Spinal cord (tissue), 10 donors: ENCODE results near the gene TMEM132D. TPM values are rescaled to one million over a fixed set of nuclear protein-coding genes. Genes with fewer than 3 reads are reported as not detected.

Experiments
- DNase-seq, 6 donors: peaks; one replicate each; pipeline versions ENCODE4 v3.0.0 to v3.0.0-alpha.2; 2013 to 2015; ENCODE audit warnings: low spot score in 6 of 6, low read depth in 4 of 6
- H3K27ac ChIP-seq: one replicate; pipeline ENCODE4 v1.5.1; 2013; ENCODE audit warnings: low read depth, low read length, control low read depth
- H3K27me3 ChIP-seq: one replicate; pipeline ENCODE4 v1.6.1; 2013; ENCODE audit warnings: low read length; ENCODE audit not compliant: control insufficient read depth, insufficient read depth
- H3K36me3 ChIP-seq: one replicate; pipeline ENCODE4 v1.6.1; 2013; ENCODE audit warnings: low read length; ENCODE audit not compliant: control insufficient read depth, insufficient read depth
- H3K4me1 ChIP-seq: one replicate; pipeline ENCODE4 v1.6.1; 2013; ENCODE audit warnings: low read length; ENCODE audit not compliant: control insufficient read depth, insufficient read depth
- H3K4me3 ChIP-seq: one replicate; pipeline ENCODE4 v1.5.1; 2013; ENCODE audit warnings: low read depth, low read length, control low read depth
- H3K9me3 ChIP-seq: one replicate; pipeline ENCODE4 v1.6.1; 2013; ENCODE audit warnings: low read length; ENCODE audit not compliant: control insufficient read depth, insufficient read depth
- WGBS: methylation state at CpG from one replicate; pipeline ENCODE4 v1.1.5; 2013; ENCODE audit warnings: missing lambda C conversion rate; ENCODE audit not compliant: insufficient coverage; 5-methylcytosine and 5-hydroxymethylcytosine counted together
- polyA plus RNA-seq, 2 donors: library from polyadenylated mRNA; unstranded; fragments of 120-200 nt; gene quantifications; one replicate each; pipeline ENCODE4 v1.2.1, GENCODE V29; 2013; ENCODE audit not compliant: insufficient read length in 2 of 2
- total RNA-seq, 2 donors: library from RNA; depleted of rRNA in 1 of 2; stranded (reverse); fragments of 120-200 nt in 1 of 2; fragments of >200 nt in 1 of 2; gene quantifications; one replicate each; pipeline versions ENCODE4 v1.2.3 to v1.2.4, GENCODE V29; 2013 to 2014
- donor health status: healthy.

The TMEM132D gene
- total and polyA plus RNA-seq, 4 donors, result 4.7 to 15.7 (median 12.6) TPM

DNA sequence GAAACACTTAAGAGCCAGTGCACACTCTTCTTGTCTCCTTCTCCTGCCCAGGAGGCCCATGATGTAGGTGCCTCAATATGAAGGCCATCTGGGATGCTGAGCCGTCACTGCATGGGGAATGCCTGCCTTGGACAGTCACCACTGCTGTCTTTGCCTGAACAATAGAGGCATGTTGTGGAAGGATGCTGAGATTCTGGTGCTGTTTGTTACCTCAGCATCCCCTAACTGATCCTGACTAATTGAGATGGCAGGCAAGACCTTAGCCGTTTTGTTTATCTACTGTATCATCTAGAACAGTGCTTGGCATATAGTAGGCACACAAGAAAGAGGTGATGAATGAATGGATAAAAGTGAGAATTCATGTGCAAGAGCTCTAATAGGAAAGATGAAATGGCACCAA, 797.1 kb downstream of the TMEM132D start:
- WGBS, result 100% methylated on average over 1 of the region's 2 CpGs
- Histone ChIP-seq H3K4me3 (no peak overlapping the region), H3K27ac (no peak overlapping the region), H3K27me3 (no peaks in the 10 kb centered on the region), H3K4me1 (peaks cover 3% of the 10 kb centered on the region), H3K36me3 (no peaks in the 10 kb centered on the region), H3K9me3 (no peaks in the 10 kb centered on the region)
- DNase-seq, result no peak

DNA sequence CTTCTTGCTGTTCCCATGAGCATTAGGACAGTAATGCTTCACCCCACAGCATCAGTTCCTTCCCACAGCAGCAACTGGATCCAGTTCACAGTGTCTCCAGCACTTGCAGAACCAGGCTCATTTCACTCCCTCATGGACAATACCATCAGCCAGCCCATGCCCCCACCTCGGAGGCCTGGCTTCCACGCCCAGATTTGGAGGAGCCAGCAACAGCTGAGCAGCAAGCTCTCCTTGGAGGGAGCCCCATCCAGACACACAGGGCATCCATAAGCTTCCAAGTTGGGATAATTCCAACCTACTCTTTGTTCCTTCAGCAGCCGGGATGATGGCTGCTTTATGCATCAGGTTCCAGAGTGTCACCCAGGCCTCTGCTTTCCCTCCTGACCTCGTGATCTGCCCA, 800.6 kb downstream of the TMEM132D start:
- Histone ChIP-seq H3K9me3 (no peaks in the 10 kb centered on the region), H3K4me1 (peaks cover 7% of the 10 kb centered on the region), H3K27me3 (no peaks in the 10 kb centered on the region), H3K4me3 (no peak overlapping the region), H3K27ac (no peak overlapping the region), H3K36me3 (no peaks in the 10 kb centered on the region)
- 73% methylated on average over 4 of the region's 4 CpGs for WGBS
- no peak for DNase-seq

- Histone ChIP-seq H3K4me3 (no peak overlapping the region), H3K36me3 (no peaks in the 10 kb centered on the region), H3K9me3 (no peaks in the 10 kb centered on the region), H3K4me1 (peaks cover 7% of the 10 kb centered on the region), H3K27ac (no peak overlapping the region), H3K27me3 (no peaks in the 10 kb centered on the region)
- 79% methylated on average over 5 of the region's 7 CpGs for WGBS
- no peak for DNase-seq
Measured at GRCh38 chr12:129102233-129102632, 801.6 kb downstream of the TMEM132D start.

DNA sequence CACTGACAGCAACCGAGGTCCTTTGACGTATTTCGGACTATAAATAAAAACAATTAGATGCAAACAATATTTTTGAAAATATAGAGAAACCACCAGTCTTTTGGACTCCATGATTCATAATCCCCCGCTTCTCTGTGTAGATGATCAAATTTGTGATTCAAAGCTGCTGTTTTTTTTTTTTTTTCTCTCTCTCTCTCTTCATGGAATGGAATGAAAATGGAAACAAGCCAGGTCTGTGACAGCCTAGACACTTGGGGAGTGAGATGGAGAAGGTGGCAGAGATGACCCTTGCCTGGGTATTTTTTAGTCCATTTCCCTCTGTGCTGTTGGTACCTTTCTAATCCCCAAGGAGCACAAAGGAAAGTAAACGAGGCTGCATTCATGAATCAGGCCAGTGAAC, 802.0 kb downstream of the TMEM132D start:
- H3K9me3 ChIP-seq, result no peaks in the 10 kb centered on the region
- no peaks in the 10 kb centered on the region for H3K36me3 ChIP-seq
- peak in 2 of 6 donors; percentile 14 to 81 for DNase-seq
- WGBS, result 13% methylated on average over 1 of the region's 5 CpGs
- H3K27ac ChIP-seq, result no peak overlapping the region
- no peaks in the 10 kb centered on the region for H3K27me3 ChIP-seq
- H3K4me3 ChIP-seq, result no peak overlapping the region
- peaks cover 7% of the 10 kb centered on the region for H3K4me1 ChIP-seq

DNA sequence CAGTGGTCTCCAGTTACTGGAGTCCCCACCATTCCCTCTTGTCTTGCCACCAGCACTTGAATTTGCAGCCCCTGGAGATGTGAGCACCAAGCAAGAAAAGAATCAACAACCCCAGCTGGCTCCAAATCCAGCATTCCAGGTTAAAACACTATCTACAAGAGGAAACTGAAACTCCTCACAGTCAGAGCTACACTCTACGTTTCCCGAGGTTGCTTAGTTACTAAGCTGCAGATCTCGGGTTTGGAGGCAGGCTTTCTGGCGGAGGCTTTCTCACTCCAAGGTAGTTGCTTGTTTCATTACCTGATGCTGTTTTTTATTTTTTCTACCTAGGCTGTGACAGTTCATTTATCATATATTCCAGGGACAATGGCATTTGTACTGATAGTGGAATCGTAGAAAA, 802.4 kb downstream of the TMEM132D start:
- WGBS, result no CpG with 5 or more reads among the region's 5 CpGs
- Histone ChIP-seq H3K9me3 (no peaks in the 10 kb centered on the region), H3K4me1 (peaks cover 7% of the 10 kb centered on the region), H3K36me3 (no peaks in the 10 kb centered on the region), H3K27ac (no peak overlapping the region), H3K27me3 (no peaks in the 10 kb centered on the region), H3K4me3 (no peak overlapping the region)
- peak in 3 of 6 donors; percentile 35 to 92 (median 62) for DNase-seq

- no peak for DNase-seq
- H3K36me3 ChIP-seq, result no peaks in the 10 kb centered on the region
- H3K9me3 ChIP-seq, result no peaks in the 10 kb centered on the region
- no peak overlapping the region for H3K4me3 ChIP-seq
- H3K27me3 ChIP-seq, result no peaks in the 10 kb centered on the region
- H3K27ac ChIP-seq, result no peak overlapping the region
- 80% methylated on average over 1 of the region's 3 CpGs for WGBS
- peaks cover 4% of the 10 kb centered on the region for H3K4me1 ChIP-seq
Measured at GRCh38 chr12:129097451-129097850, 806.4 kb downstream of the TMEM132D start.

DNA sequence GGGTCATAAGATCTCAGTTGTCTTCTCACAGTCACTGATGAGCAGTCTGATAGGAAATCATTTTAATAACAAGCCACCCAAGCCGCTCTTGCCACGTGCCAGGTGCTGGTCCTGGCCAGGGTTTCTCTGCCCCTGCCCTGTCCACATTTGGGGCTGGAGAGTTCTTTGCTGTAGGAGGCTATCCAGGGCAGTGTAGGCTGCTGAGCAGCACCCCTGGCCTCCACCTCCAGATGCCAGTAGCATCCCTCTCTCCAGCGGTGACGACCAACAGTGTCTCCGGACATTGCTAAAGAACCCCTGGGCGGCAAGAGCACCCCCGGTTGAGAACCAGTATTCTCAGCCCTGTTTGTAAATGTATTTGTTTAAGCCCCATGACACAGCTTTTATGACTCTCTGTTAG, 806.9 kb downstream of the TMEM132D start:
- DNase-seq, result no peak
- Histone ChIP-seq H3K36me3 (no peaks in the 10 kb centered on the region), H3K27ac (no peak overlapping the region), H3K9me3 (no peaks in the 10 kb centered on the region), H3K4me3 (no peak overlapping the region), H3K27me3 (no peaks in the 10 kb centered on the region), H3K4me1 (peaks cover 4% of the 10 kb centered on the region)
- WGBS, result 88% methylated on average over 3 of the region's 7 CpGs

- Histone ChIP-seq H3K4me3 (no peak overlapping the region), H3K9me3 (no peaks in the 10 kb centered on the region), H3K27ac (no peak overlapping the region), H3K4me1 (peaks cover 4% of the 10 kb centered on the region), H3K27me3 (no peaks in the 10 kb centered on the region), H3K36me3 (no peaks in the 10 kb centered on the region)
- 100% methylated on average over 6 of the region's 11 CpGs for WGBS
- DNase-seq, result no peak
Measured at GRCh38 chr12:129096184-129096583, 807.6 kb downstream of the TMEM132D start.

DNA sequence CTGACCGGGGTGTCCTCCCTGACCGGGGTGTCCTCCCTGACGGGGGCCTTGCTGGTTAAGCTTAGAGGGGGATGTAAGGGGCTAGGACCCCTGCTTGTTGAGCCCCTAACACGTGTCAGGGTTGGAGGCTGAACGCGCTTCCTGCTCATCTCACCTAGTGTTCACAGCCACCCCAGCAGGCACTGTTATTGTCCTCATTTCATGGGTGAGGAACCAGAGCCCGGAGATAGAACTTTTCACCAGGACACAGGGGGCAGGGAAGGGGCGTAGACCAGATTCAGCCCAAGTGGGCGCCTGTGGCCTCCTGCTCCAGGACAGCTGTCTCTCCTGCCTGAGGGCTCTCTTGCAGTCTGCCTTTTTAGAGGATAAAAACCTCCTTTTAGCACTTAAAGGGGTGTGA, 814.2 kb downstream of the TMEM132D start:
- Histone ChIP-seq H3K27me3 (no peaks in the 10 kb centered on the region), H3K36me3 (no peaks in the 10 kb centered on the region), H3K27ac (no peak overlapping the region), H3K4me1 (no peaks in the 10 kb centered on the region), H3K9me3 (no peaks in the 10 kb centered on the region), H3K4me3 (no peak overlapping the region)
- no peak for DNase-seq
- 77% methylated on average over 6 of the region's 9 CpGs for WGBS

GRCh38 chr12:129084875-129085826, 818.7 kb downstream of the TMEM132D start:
- H3K27ac ChIP-seq, result no peak overlapping the region
- no peaks in the 10 kb centered on the region for H3K27me3 ChIP-seq
- H3K36me3 ChIP-seq, result no peaks in the 10 kb centered on the region
- WGBS, result 89% methylated on average over 17 of the region's 20 CpGs
- DNase-seq, result no peak
- no peaks in the 10 kb centered on the region for H3K4me1 ChIP-seq
- no peaks in the 10 kb centered on the region for H3K9me3 ChIP-seq
- no peak overlapping the region for H3K4me3 ChIP-seq
